Measurements from ENCODE around the gene OAS2. TPM values are rescaled to one million over a fixed set of nuclear protein-coding genes. Genes with fewer than 3 reads are reported as not detected.

The OAS2 gene
- total and polyA plus RNA-seq, 12 donors: 3.3 to 24.2 (median 8.4) TPM

- peaks cover 0 to 37% (median 10%) of the 10 kb centered on the region in 7 donors for H3K27me3 ChIP-seq
- no peak overlapping the region for H3K4me3 ChIP-seq
- DNase-seq: no peak
- no peak for ATAC-seq
- peaks cover 0 to 18% (median 5%) of the 10 kb centered on the region in 9 donors for H3K4me1 ChIP-seq
- H3K27ac ChIP-seq: peak overlapping the region in 2 of 10 donors; percentile 53 to 66
- intact Hi-C loops (cut with DNase I): no loop called here
- no peak for TF ChIP-seq CTCF (IDR thresholded peaks at IDR 0.05)
- H3K36me3 ChIP-seq: no peaks in the 10 kb centered on the region
- WGBS, 2 donors: 96% methylated on average over 7 of the region's 7 CpGs
- H3K9me3 ChIP-seq: peaks cover 0 to 5% (median 0%) of the 10 kb centered on the region in 11 donors
Observed at GRCh38 chr12:113041560-113041959, 63.2 kb downstream of the OAS2 start.

GRCh38 chr12:113043240-113043639, 64.9 kb downstream of the OAS2 start:
- Histone ChIP-seq H3K27ac (no peak overlapping the region), H3K4me3 (no peak overlapping the region), H3K27me3 (peaks cover 0 to 34% (median 10%) of the 10 kb centered on the region in 7 donors), H3K4me1 (peaks cover 0 to 18% (median 5%) of the 10 kb centered on the region in 9 donors), H3K9me3 (peaks cover 0 to 5% (median 0%) of the 10 kb centered on the region in 11 donors), H3K36me3 (no peaks in the 10 kb centered on the region)
- intact Hi-C loops (cut with DNase I): no loop called here
- TF ChIP-seq CTCF (IDR thresholded peaks at IDR 0.05): no peak
- DNase-seq: no peak
- 67 to 68% methylated on average over 8 of the region's 8 CpGs for WGBS, 2 donors
- ATAC-seq: no peak

GRCh38 chr12:113044516-113044915, 66.2 kb downstream of the OAS2 start:
- Histone ChIP-seq H3K4me3 (no peak overlapping the region), H3K27me3 (peaks cover 0 to 34% (median 10%) of the 10 kb centered on the region in 7 donors), H3K9me3 (peaks cover 0 to 5% (median 0%) of the 10 kb centered on the region in 11 donors), H3K4me1 (peaks cover 0 to 18% (median 5%) of the 10 kb centered on the region in 9 donors), H3K27ac (no peak overlapping the region), H3K36me3 (no peaks in the 10 kb centered on the region)
- no peak for TF ChIP-seq CTCF (IDR thresholded peaks at IDR 0.05)
- WGBS, 2 donors: 69 to 80% methylated on average over 3 of the region's 3 CpGs
- intact Hi-C loops (cut with DNase I): no loop called here
- no peak for ATAC-seq
- no peak for DNase-seq

- peak in 1 of 2 donors; percentile 66 for DNase-seq
- peak; percentile 77 to 86 (median 85) for TF ChIP-seq CTCF (IDR thresholded peaks at IDR 0.05)
- Histone ChIP-seq H3K4me1 (no peaks in the 10 kb centered on the region), H3K27ac (no peak overlapping the region), H3K27me3 (peaks cover 0 to 48% (median 14%) of the 10 kb centered on the region in 7 donors), H3K9me3 (peaks cover 0 to 5% (median 0%) of the 10 kb centered on the region in 11 donors), H3K4me3 (no peak overlapping the region), H3K36me3 (no peaks in the 10 kb centered on the region)
- 7 to 11% methylated on average over 6 of the region's 6 CpGs for WGBS, 2 donors
- intact Hi-C loops (cut with DNase I): loop anchor here (1.0 to 5.0 kb wide), 10 partner anchors 48 to 126 kb away; no protein-coding TSS in a partner anchor
- ATAC-seq: peak; percentile 55 to 90 (median 79)
Observed at GRCh38 chr12:113048716-113049127, 70.4 kb downstream of the OAS2 start.
